Endothelial cell of umbilical vein (primary cell): ENCODE measurements around the gene HECTD3. TPM values are rescaled to one million over a fixed set of nuclear protein-coding genes. Genes with fewer than 3 reads are reported as not detected.

ENCODE experiments used
- BruUV-seq: library from RNA; stranded (reverse); fragments of 400-500 nt; replicated peaks from 2 replicates; lab custom pipeline; 2021; lab: Mats Ljungman, UMichigan
- CTCF ChIA-PET: fragments of 300-600, 350-600 bp; sonication (Branson Sonifier 250); formaldehyde crosslinking; loops from one replicate; lab custom pipeline; 2021; ENCODE audit warnings: antibody characterized with exemption, inconsistent platforms; lab: Charles Lee
- POLR2A ChIA-PET: fragments of 300-600, 350-600 bp; sonication (Branson Sonifier 250); formaldehyde crosslinking; loops from one replicate; lab custom pipeline; 2021; ENCODE audit warnings: antibody characterized with exemption, inconsistent platforms; lab: Charles Lee
- DNase-seq: peaks from one replicate; pipeline ENCODE4 v3.0.0-alpha.2; 2011; ENCODE audit warnings: low read depth, low spot score
- FAIRE-seq: peaks from 2 replicates; lab custom pipeline; 2011; peaks lifted over from hg19 to GRCh38; lab: Jason Lieb, UNC
- H2AFZ ChIP-seq: 2 replicates; pipeline ENCODE4 v1.6.0; 2012; ENCODE audit warnings: low read depth, low read length, control low read depth, inconsistent platforms
- H3K27ac ChIP-seq: 2 replicates; pipeline ENCODE4 v1.5.1; 2011; ENCODE audit warnings: low read depth, mild to moderate bottlenecking, control low read depth, low read length, moderate library complexity; ENCODE audit not compliant: insufficient read depth
- H3K27me3 ChIP-seq, 2 experiments: 2 replicates each; pipeline versions ENCODE4 v1.6.0 to v1.6.1; 2011; ENCODE audit warnings: low read length in 2 of 2, mixed read lengths in 1 of 2; ENCODE audit not compliant: control insufficient read depth in 2 of 2, insufficient read depth in 2 of 2
- H3K36me3 ChIP-seq, 2 experiments: 2 replicates in 1 of 2; 3 replicates in 1 of 2; pipeline ENCODE4 v1.5.1; 2011; ENCODE audit warnings: low read length in 2 of 2, mild to moderate bottlenecking in 1 of 2, moderate library complexity in 1 of 2; ENCODE audit not compliant: control insufficient read depth in 2 of 2, insufficient read depth in 2 of 2; ENCODE audit errors: extremely low read depth in 1 of 2
- H3K4me1 ChIP-seq: 3 replicates; pipeline ENCODE4 v1.5.1; 2011; ENCODE audit warnings: mild to moderate bottlenecking, low read length; ENCODE audit not compliant: control insufficient read depth, insufficient read depth; ENCODE audit errors: extremely low read depth
- H3K4me2 ChIP-seq: 2 replicates; pipeline ENCODE4 v1.6.1; 2011; ENCODE audit warnings: low read length, control low read depth, mixed read lengths; ENCODE audit not compliant: insufficient read depth
- H3K4me3 ChIP-seq, 3 experiments: fragments of 200-600 bp in 1 of 3; sonication (generic), shearing (Covaris generic) in 1 of 3; replicated peaks in 1 of 3; 2 replicates each; pipeline ENCODE4 v1.5.1; 2011 to 2016; ENCODE audit warnings: control low read depth in 3 of 3, low read length in 3 of 3, mild to moderate bottlenecking in 2 of 3, inconsistent platforms in 1 of 3, low read depth in 1 of 3, moderate library complexity in 1 of 3; ENCODE audit not compliant: insufficient read depth in 1 of 3
- H3K79me2 ChIP-seq: 2 replicates; pipeline ENCODE4 v1.6.0; 2012; ENCODE audit warnings: low read length, inconsistent platforms; ENCODE audit not compliant: control insufficient read depth, insufficient read depth
- H3K9ac ChIP-seq: replicated peaks from 2 replicates; pipeline ENCODE3; 2011; ENCODE audit warnings: low read length, control low read depth; ENCODE audit not compliant: insufficient read depth; ENCODE audit errors: extremely low read depth
- H3K9me1 ChIP-seq: replicated peaks from 3 replicates; pipeline ENCODE4 v1.6.0; 2011; ENCODE audit warnings: mild to moderate bottlenecking, low read length; ENCODE audit not compliant: control insufficient read depth, insufficient read depth; ENCODE audit errors: extremely low read depth
- H3K9me3 ChIP-seq: replicated peaks from 2 replicates; pipeline ENCODE4 v1.5.1; 2012; ENCODE audit warnings: low read length, inconsistent platforms; ENCODE audit not compliant: control insufficient read depth, insufficient read depth
- H4K20me1 ChIP-seq: replicated peaks from 2 replicates; pipeline ENCODE3; 2011; ENCODE audit warnings: mild to moderate bottlenecking, low read length; ENCODE audit not compliant: control insufficient read depth, insufficient read depth; ENCODE audit errors: extremely low read depth
- CTCF ChIP-seq, 2 donors: IDR thresholded peaks; 1 replicate in 1 of 2; 2 replicates in 1 of 2; pipeline ENCODE4 v1.5.1; 2011; ENCODE audit warnings: low read length in 2 of 2, mild to moderate bottlenecking in 2 of 2, moderate library complexity in 2 of 2, control low read depth in 1 of 2, inconsistent platforms in 1 of 2, low read depth in 1 of 2; ENCODE audit not compliant: insufficient read depth in 1 of 2; ENCODE audit errors: extremely low read depth in 1 of 2
- EZH2 ChIP-seq: IDR thresholded peaks from 2 replicates; pipeline ENCODE4 v1.6.1; 2012; ENCODE audit warnings: borderline replicate concordance, low read depth, mild to moderate bottlenecking, moderate library complexity, low read length, inconsistent platforms; ENCODE audit not compliant: severe bottlenecking
- FOS ChIP-seq: IDR thresholded peaks from 2 replicates; pipeline ENCODE4 v1.6.1; 2011; ENCODE audit warnings: mild to moderate bottlenecking, low read length, moderate library complexity, borderline replicate concordance; ENCODE audit not compliant: insufficient read depth
- GATA2 ChIP-seq: IDR thresholded peaks from 2 replicates; pipeline ENCODE4 v1.7.0; 2011; ENCODE audit warnings: low read depth, mild to moderate bottlenecking, moderate library complexity, mixed read lengths, low read length; ENCODE audit not compliant: insufficient read length, insufficient read depth
- JUN ChIP-seq: IDR thresholded peaks from 2 replicates; pipeline ENCODE4 v1.6.1; 2011; ENCODE audit warnings: borderline replicate concordance, low read depth; ENCODE audit not compliant: insufficient read length, insufficient read depth
- MYC ChIP-seq: IDR thresholded peaks from one replicate; pipeline ENCODE4 v1.6.1; 2011; ENCODE audit warnings: mild to moderate bottlenecking, low read depth, low read length
- POLR2A ChIP-seq: IDR thresholded peaks from 2 replicates; pipeline ENCODE4 v1.6.1; 2012; ENCODE audit warnings: low read depth, mild to moderate bottlenecking, control low read depth, low read length
- POLR2AphosphoS5 ChIP-seq: IDR thresholded peaks from 2 replicates; pipeline ENCODE4 v1.6.1; 2012; ENCODE audit warnings: low read depth, mild to moderate bottlenecking, control low read depth, low read length, moderate library complexity; ENCODE audit not compliant: insufficient read depth
- dilution Hi-C: fragments of 300-500 bp; cut with MboI; formaldehyde crosslinking; loops from one replicate; pipeline ENCODE4 v1.15.0; 2019; ENCODE audit warnings: low sequenced_read_pairs; ENCODE audit not compliant: extremely low pct_ligation_motif_present
- intact Hi-C: fragments of 100-400 bp; cut with micrococcal nuclease; formaldehyde crosslinking; loops from one replicate; pipeline ENCODE4 v1.10.0; 2022
- polyA plus RNA-seq, 4 experiments: library from polyadenylated mRNA; depleted of rRNA in 3 of 4; stranded (reverse) in 3 of 4; unstranded in 1 of 4; fragments of >200 nt; gene quantifications; 2 replicates each; pipeline versions ENCODE4 v1.2.1 to v1.2.3, GENCODE V29; 2011 to 2012; ENCODE audit warnings: missing spikeins in 1 of 4
- total RNA-seq: library from RNA; stranded (reverse); gene quantifications from 2 replicates; pipeline ENCODE4 v1.2.3, GENCODE V29; 2021
- TF ChIP-seq, protein P1 (sequence below): IDR thresholded peaks from 2 replicates; pipeline ENCODE4 v1.6.1; 2011; ENCODE audit not compliant: insufficient read depth, insufficient read length

HECTD3 gene
- total and polyA plus RNA-seq, 2 donors (not counting 3 experiments of a cell fraction or from before 2014, with no cell fraction given), result 80.0 to 114 TPM

DNA sequence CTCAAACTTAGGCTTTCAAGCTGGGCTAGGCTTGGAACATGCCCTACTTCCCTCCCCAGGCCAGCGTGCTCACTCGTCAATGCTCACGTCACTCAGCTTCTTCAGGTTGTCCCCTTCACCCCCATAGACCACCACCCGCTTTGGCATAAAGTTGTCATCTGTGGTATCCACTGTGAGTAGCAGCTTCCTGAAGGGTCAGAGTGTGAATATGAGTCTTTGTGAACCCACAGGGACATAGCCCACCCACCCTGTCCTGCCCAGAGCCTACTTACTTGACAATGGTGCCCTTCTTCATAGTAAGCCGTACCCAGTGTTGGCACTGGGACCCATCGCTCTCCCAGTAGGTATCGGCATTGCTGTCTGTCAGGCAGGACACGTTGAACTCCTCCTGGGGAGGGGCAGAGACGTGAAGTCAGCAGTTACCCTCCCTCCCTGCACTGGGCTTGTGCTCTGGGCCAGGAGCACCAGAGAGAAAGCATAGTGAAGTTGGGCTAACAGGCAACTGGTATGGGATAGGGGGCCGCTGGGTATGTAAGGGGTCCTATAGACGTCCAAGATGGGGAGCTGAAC lies 1.7 kb downstream of the HECTD3 start:
- dilution Hi-C loops (no loop called here), intact Hi-C loops (no loop called here)
- H2AFZ ChIP-seq, result no peak overlapping the region
- DNase-seq (no peak), FAIRE-seq (no peak)
- no peaks in the 10 kb centered on the region for H3K9me1 ChIP-seq
- BruUV-seq, result no TSS peak
- H3K4me1 ChIP-seq, result peaks cover 28% of the 10 kb centered on the region
- no peak overlapping the region for H3K4me3 ChIP-seq
- no peaks in the 10 kb centered on the region for H3K9me3 ChIP-seq
- H3K27ac ChIP-seq, result no peak overlapping the region
- H3K4me2 ChIP-seq, result no peak overlapping the region
- no peaks in the 10 kb centered on the region for H3K27me3 ChIP-seq
- no peaks in the 10 kb centered on the region for H4K20me1 ChIP-seq
- ChIA-PET CTCF (interaction anchor here (4.1 to 12.8 kb wide), 2 partner anchors 173 to 290 kb away, joined by 60 to 556 read pairs; no protein-coding TSS in a partner anchor), POLR2A (no interaction called here)
- H3K9ac ChIP-seq, result no peak overlapping the region
- TF ChIP-seq CTCF (IDR thresholded peaks at IDR 0.05; ENCODE audit: extremely low read depth in 1 of 2, insufficient read depth in 1 of 2, low read depth in 1 of 2, low read length in 2 of 2) (no peak), FOS (no peak), POLR2A (no peak), EZH2 (no peak), MYC (no peak), POLR2AphosphoS5 (no peak), JUN (no peak), GATA2 (no peak)
- TF ChIP-seq, protein P1, sequence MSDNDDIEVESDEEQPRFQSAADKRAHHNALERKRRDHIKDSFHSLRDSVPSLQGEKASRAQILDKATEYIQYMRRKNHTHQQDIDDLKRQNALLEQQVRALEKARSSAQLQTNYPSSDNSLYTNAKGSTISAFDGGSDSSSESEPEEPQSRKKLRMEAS, result no peak
- H3K36me3 ChIP-seq, result peaks cover 17 to 47% of the 10 kb centered on the region in 2 experiments
- peaks cover 22% of the 10 kb centered on the region for H3K79me2 ChIP-seq
